ENCODE measurements around the gene GUCY1A1.

The GUCY1A1 gene

DNA sequence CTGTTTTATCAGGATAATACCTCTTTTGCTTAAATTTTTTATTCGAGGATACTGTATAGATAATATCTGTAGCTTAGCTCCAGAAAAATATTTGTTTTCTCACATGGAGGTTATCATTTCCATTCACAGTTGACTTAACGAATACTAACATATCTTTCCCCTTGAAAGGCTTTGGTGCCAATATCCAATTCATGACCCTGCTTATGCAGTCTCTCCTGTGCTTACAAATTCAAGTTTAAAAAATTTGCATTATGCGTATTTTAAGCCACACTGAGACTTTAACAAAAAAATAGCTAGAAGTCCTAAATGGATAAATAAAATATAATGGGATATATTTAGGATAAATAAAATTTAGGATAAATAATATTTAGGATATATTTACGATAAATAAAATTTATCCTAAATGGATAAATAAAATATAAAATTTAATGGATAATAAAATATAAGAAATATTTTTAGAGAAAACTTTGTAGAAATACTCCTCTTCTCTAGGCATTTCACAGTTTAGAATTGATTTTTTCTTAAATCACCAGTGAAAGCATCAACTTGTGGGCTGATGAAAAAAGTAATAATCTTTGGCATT, 114.7 kb downstream of the GUCY1A1 start:
- H3K4me3 ChIP-seq (ENCODE audit: low read depth, low read length), result no peak overlapping the region

More for the DNA sequence above, 114.7 kb downstream of the GUCY1A1 start:
- no peak for DNase-seq (ENCODE audit: low read depth)
- TF ChIP-seq CTCF (IDR thresholded peaks at IDR 0.05; ENCODE audit: low read depth, low read length, missing control alignments), result no peak
